HG02588 (cell line): ENCODE results near the gene BTBD3.

Experiments used
- ATAC-seq: cut with Tn5 transposase; IDR thresholded peaks from one replicate; pipeline ENCODE4 v1.9.1; 2021; ENCODE audit warnings: mild to moderate bottlenecking, moderate library complexity; ENCODE audit not compliant: unreplicated experiment

The BTBD3 gene

GRCh38 chr20:11917663-11918062, at the start of gene BTBD3:
BTBD3 (plus strand) TSS chr20:11917893; CDS start chr20:11918276, 383 bp downstream.
- peak; percentile 65 for ATAC-seq

- no peak for ATAC-seq
These were observed 48.1 kb upstream of the BTBD3 start for GRCh38 chr20:11869641-11870040.

- no peak for ATAC-seq
These were observed 47.3 kb upstream of the BTBD3 start for GRCh38 chr20:11870411-11870810.

GRCh38 chr20:11876555-11876954, 41.1 kb upstream of the BTBD3 start:
- ATAC-seq = no peak

- no peak for ATAC-seq
These were observed 37.0 kb upstream of the BTBD3 start for GRCh38 chr20:11880680-11881079.

- ATAC-seq = no peak
These were observed 36.2 kb upstream of the BTBD3 start for GRCh38 chr20:11881449-11881848.

GRCh38 chr20:11882651-11883050, 35.0 kb upstream of the BTBD3 start:
- no peak for ATAC-seq

GRCh38 chr20:11888648-11889047, 29.0 kb upstream of the BTBD3 start:
- no peak for ATAC-seq

- peak; percentile 54 for ATAC-seq
These were observed 27.2 kb upstream of the BTBD3 start for GRCh38 chr20:11890331-11891076.

- ATAC-seq = peak; percentile 28
These were observed 26.5 kb upstream of the BTBD3 start for GRCh38 chr20:11891077-11891775.

- no peak for ATAC-seq
These were observed 25.7 kb upstream of the BTBD3 start for GRCh38 chr20:11891776-11892545.

- no peak for ATAC-seq
These were observed 23.6 kb upstream of the BTBD3 start for GRCh38 chr20:11894062-11894461.

GRCh38 chr20:11895861-11896387, 21.8 kb upstream of the BTBD3 start:
- ATAC-seq = no peak

GRCh38 chr20:11901127-11901526, 16.6 kb upstream of the BTBD3 start:
- ATAC-seq = no peak

- ATAC-seq = no peak
These were observed 15.4 kb upstream of the BTBD3 start for GRCh38 chr20:11902285-11902697.

- ATAC-seq = no peak
These were observed 12.1 kb upstream of the BTBD3 start for GRCh38 chr20:11905460-11906179.

GRCh38 chr20:11906626-11907480, 10.8 kb upstream of the BTBD3 start:
- ATAC-seq = no peak

GRCh38 chr20:11907621-11908020, 10.1 kb upstream of the BTBD3 start:
- ATAC-seq = no peak

- no peak for ATAC-seq
These were observed 5.6 kb upstream of the BTBD3 start for GRCh38 chr20:11912013-11912658.
